ENCODE data around the gene ALDH3B2. TPM values are rescaled to one million over a fixed set of nuclear protein-coding genes. Genes with fewer than 3 reads are reported as not detected.
A peak's percentile ranks its signal among the peaks of the same experiment; 100 is the strongest.
"Not testable (repeated sequence)": the region's sequence is repeated elsewhere in the genome, so short reads cannot be mapped to it uniquely, and the experiment has no call there.

The ALDH3B2 gene
- total RNA-seq, 2 donors from 2014 or later, result not detected

DNA sequence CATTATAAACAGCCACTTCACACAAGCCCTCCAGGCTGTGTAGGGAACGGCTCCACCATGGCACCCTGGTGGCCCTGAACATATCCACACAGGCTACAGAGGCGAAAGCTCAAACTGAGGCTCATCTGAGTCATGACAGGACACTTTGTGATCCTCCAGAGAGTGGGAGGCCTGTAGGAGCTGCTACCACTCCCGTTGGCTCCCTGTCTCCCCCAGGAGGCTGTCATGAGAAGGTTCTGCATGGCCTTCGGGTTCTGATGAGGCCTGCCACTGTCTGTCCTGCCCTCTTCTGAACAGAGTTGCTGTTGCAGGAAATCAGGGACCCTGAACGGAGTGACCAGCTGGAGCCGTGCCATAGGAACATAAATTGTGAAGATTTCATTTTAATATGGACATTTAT, 23.8 kb upstream of the ALDH3B2 start:
- peak in 1 of 2 donors; percentile 66 for ATAC-seq
- H3K27ac Mint-ChIP-seq, result no peak overlapping the region
- peaks cover 7 to 11% of the 10 kb centered on the region in 2 donors for H3K27me3 Mint-ChIP-seq
- H3K9me3 Mint-ChIP-seq, result no peaks in the 10 kb centered on the region
- no peak overlapping the region for H3K4me3 Mint-ChIP-seq
- no peaks in the 10 kb centered on the region for H3K36me3 Mint-ChIP-seq
- no peaks in the 10 kb centered on the region for H3K4me1 Mint-ChIP-seq (ENCODE audit: low read depth in 2 of 2)
- DNase-seq (ENCODE audit: low spot score), result no peak

DNA sequence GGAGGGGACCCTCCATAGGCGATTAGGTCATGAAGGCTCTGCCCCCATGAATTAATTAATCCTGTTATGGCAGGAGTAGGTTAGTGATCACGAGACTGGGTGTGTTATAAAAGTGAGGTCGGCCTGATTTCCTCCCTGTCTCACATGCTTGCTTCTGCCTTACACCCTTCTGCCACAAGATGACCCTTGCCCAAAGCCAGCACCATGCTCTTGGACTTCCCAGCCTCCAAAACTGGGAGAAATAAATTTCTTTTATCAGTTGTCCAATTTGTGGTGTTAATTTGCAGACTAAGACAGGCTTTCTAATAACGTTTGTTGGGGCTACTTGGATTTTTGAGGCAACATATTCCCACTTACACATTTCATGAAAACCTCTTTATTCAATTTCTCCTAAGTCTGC, 23.4 kb upstream of the ALDH3B2 start:
- H3K36me3 Mint-ChIP-seq, result no peaks in the 10 kb centered on the region
- no peak overlapping the region for H3K4me3 Mint-ChIP-seq

DNA sequence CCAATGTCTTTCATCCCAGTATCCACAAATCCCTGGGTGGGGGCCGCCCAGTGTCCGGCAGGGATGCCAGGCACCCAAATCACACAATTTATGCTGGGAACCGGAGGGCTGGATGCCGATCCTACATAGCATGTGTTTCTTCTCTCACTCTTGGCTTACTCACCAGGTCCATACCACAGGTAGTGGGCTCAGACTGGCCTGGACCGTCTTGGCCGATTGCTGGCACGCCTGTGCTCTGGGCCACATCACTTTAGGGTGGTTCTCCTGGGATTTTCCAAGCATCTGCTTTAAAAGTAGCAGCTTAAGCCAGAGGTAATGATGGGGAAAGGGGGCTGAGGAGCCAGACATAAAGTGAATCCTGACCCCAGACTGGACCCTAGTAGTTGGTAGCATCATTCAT, 22.6 kb upstream of the ALDH3B2 start:
- no peak for ATAC-seq
- H3K27ac Mint-ChIP-seq, result no peak overlapping the region
- H3K4me3 Mint-ChIP-seq, result no peak overlapping the region
- H3K36me3 Mint-ChIP-seq, result no peaks in the 10 kb centered on the region
- H3K4me1 Mint-ChIP-seq (ENCODE audit: low read depth in 2 of 2), result no peaks in the 10 kb centered on the region
- DNase-seq (ENCODE audit: low spot score), result no peak
- no peaks in the 10 kb centered on the region for H3K9me3 Mint-ChIP-seq
- H3K27me3 Mint-ChIP-seq, result peaks cover 6 to 11% of the 10 kb centered on the region in 2 donors

More for the DNA sequence above, 23.4 kb upstream of the ALDH3B2 start:
- H3K27ac Mint-ChIP-seq, result no peak overlapping the region
- H3K4me1 Mint-ChIP-seq (ENCODE audit: low read depth in 2 of 2), result no peaks in the 10 kb centered on the region
- no peaks in the 10 kb centered on the region for H3K9me3 Mint-ChIP-seq
- ATAC-seq, result no peak
- no peak for DNase-seq (ENCODE audit: low spot score)
- H3K27me3 Mint-ChIP-seq, result peaks cover 5 to 11% of the 10 kb centered on the region in 2 donors

DNA sequence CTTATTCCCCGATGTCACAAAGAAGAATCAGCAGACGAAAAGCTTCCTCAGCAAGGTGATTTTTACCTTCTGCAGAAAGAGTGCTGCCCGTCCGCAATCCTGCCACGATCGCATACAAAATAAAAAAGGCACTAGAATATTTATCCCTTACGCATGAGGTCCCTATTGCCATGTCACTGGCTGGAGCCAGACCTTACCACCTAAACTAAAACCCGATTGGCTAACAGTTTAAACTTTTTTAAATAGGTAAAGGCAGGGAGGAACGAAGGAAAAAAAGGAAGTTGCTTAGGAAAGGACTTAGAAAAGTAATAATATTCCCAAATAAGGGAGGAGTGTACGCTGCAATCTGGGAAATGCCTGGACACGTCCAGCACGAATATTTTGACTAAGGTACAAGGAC, 21.2 kb upstream of the ALDH3B2 start:
- H3K4me3 Mint-ChIP-seq, result no peak overlapping the region
- DNase-seq (ENCODE audit: low spot score) (no peak), ATAC-seq (no peak)
- H3K36me3 Mint-ChIP-seq, result no peaks in the 10 kb centered on the region
- H3K27ac Mint-ChIP-seq, result no peak overlapping the region
- peaks cover 6 to 9% of the 10 kb centered on the region in 2 donors for H3K27me3 Mint-ChIP-seq
- no peaks in the 10 kb centered on the region for H3K9me3 Mint-ChIP-seq
- H3K4me1 Mint-ChIP-seq (ENCODE audit: low read depth in 2 of 2), result no peaks in the 10 kb centered on the region

DNA sequence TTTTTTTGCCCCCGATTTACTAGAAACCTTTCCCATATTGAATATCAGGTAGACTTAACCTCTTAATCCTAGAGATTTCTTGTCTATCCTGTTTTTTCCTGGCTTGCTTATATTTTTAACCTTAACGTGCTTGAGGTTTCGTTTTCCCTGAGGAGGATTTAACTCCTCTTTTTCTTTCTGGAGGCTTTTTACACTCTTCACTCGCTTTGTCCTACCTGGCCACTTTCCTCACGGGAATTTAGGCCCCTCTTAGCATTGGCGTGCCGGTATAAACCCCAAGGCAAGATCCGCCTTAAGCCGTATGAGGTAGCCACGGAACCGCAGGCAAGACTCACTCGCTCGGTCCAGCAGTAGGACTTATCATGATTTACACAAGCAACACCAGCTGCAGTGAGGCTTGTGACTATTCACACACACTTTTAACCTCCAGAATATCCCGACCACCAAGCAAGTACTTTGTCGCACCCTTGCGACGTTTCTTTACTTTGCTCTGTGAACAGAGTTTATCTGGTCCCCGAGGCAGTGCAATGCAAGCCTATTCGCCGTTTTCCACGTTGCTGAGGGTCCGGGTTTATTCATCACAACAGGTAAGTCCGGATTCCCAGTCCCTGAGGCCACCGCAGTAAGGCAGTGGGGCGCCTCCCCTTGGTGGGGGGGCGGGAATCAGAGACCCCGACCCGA, 20.6 kb upstream of the ALDH3B2 start:
- no peak overlapping the region for H3K27ac Mint-ChIP-seq
- no peak overlapping the region for H3K4me3 Mint-ChIP-seq
- no peaks in the 10 kb centered on the region for H3K36me3 Mint-ChIP-seq
- H3K27me3 Mint-ChIP-seq, result peaks cover 3 to 6% of the 10 kb centered on the region in 2 donors
- DNase-seq (ENCODE audit: low spot score) (no peak), ATAC-seq (no peak)
- no peaks in the 10 kb centered on the region for H3K9me3 Mint-ChIP-seq
- no peaks in the 10 kb centered on the region for H3K4me1 Mint-ChIP-seq (ENCODE audit: low read depth in 2 of 2)

DNA sequence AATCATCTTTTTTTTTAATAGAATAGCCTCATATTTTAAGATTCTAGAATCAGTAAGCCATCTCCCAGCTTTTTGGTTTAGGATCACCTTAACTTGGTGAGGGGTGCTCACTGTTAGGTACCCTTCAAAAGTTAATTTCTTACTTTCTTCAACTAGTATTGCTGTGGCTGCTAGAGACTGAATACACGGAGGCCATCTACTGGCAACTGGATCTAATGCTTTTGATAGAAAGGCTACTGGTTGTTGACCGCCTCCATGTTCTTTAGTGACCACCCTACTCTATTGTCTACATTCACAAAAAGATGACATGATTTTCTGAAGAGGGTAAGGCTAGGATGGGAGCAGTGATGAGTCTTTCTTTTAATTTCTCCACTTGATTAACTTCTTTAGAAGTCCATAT, 16.7 kb upstream of the ALDH3B2 start:
- Mint-ChIP-seq H3K4me1 (ENCODE audit: low read depth in 2 of 2) (peaks cover 8 to 10% of the 10 kb centered on the region in 2 donors), H3K9me3 (no peaks in the 10 kb centered on the region), H3K36me3 (no peaks in the 10 kb centered on the region), H3K27ac (no peak overlapping the region), H3K4me3 (no peak overlapping the region), H3K27me3 (peaks cover 10 to 14% of the 10 kb centered on the region in 2 donors)
- no peak for DNase-seq (ENCODE audit: low spot score)
- ATAC-seq, result no peak

DNA sequence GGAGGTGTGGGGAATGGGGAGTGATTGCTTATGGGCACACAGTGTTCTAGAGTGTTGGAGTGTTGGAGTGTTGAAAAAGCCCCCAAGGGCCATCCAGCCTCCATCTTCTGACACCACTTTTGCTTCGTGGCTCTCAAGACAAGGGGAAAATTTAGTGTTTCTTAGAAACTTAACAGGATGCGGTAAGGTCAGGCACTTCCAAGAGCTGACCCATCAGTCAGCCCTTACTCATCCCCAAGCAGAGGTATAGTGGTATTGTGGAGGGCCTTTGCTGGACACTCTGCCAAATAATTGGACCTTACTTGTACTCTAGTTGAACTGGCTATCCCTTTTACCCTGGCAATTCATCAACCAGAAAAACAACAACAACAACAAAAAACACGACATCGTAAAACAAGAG, 14.8 kb upstream of the ALDH3B2 start:
- ATAC-seq (peak; percentile 74 to 76), DNase-seq (ENCODE audit: low spot score) (no peak)
- H3K36me3 Mint-ChIP-seq, result no peaks in the 10 kb centered on the region
- peaks cover 14% of the 10 kb centered on the region in 2 donors for H3K27me3 Mint-ChIP-seq
- H3K4me3 Mint-ChIP-seq, result peak overlapping the region; percentile 49
- H3K27ac Mint-ChIP-seq, result peak overlapping the region; percentile 2 to 31
- no peaks in the 10 kb centered on the region for H3K9me3 Mint-ChIP-seq
- peaks cover 8 to 10% of the 10 kb centered on the region in 2 donors for H3K4me1 Mint-ChIP-seq (ENCODE audit: low read depth in 2 of 2)

DNA sequence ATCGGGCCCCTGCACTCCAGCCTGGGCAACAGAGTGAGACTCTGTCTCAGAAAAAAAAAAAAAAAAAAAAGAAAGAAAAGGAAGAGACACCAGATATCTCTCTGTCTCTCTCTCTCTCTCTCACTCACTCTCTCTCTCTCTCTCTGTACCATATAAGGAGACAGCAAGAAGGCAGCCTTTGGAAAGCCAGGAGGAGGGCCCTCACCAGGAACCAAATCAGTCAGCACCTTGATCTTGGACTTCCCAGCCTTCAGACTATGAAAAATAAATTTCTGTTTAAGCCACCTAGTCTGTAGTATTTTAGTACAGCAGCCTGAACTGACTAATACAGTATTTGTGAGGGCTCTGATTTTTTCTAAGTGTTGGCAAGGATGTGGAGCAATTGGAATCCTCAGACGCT, 13.6 kb upstream of the ALDH3B2 start:
- Mint-ChIP-seq H3K27me3 (peaks cover 14% of the 10 kb centered on the region in 2 donors), H3K4me1 (ENCODE audit: low read depth in 2 of 2) (peaks cover 8 to 10% of the 10 kb centered on the region in 2 donors), H3K4me3 (no peak overlapping the region), H3K27ac (no peak overlapping the region), H3K9me3 (no peaks in the 10 kb centered on the region), H3K36me3 (no peaks in the 10 kb centered on the region)
- DNase-seq (ENCODE audit: low spot score) (no peak), ATAC-seq (no peak)

DNA sequence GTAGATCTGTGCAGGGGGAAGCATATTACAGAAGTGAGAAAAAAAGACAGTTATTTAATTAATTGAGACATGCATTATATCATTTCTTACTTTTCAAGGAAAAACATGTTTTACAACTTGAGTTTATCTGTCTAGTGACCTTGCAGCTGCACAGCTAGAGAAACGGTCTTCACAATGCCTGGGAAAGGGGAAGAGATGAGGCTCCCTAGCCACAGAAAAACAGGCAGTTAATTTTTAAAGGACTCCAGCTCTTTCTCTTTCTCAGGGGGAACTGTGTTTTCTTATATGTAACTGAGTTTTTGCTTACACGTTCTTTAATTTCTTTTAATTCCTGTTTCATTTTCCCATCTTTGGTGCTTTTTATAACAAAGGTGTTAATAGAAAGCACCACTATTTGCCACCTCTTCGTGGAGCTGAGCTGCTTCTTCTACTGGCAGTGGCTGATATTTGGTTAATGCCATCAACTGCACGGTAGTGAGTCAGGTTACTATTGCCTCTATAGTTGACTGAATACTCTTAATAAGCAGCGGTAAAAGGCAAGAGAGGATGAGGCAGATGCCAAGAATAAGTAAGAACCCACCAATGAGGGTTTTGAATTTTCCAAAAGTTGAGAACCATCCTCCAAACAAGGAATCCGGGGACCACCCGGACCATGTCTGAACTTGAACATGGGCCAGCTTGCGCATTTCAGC, 11.4 kb upstream of the ALDH3B2 start:
- Mint-ChIP-seq H3K27me3 (peaks cover 11 to 14% of the 10 kb centered on the region in 2 donors), H3K4me1 (ENCODE audit: low read depth in 2 of 2) (peaks cover 10 to 12% of the 10 kb centered on the region in 2 donors)
- H3K9me3 Mint-ChIP-seq; H3K4me3 Mint-ChIP-seq; DNase-seq (ENCODE audit: low spot score); H3K36me3 Mint-ChIP-seq; ATAC-seq; H3K27ac Mint-ChIP-seq: not testable (repeated sequence)

DNA sequence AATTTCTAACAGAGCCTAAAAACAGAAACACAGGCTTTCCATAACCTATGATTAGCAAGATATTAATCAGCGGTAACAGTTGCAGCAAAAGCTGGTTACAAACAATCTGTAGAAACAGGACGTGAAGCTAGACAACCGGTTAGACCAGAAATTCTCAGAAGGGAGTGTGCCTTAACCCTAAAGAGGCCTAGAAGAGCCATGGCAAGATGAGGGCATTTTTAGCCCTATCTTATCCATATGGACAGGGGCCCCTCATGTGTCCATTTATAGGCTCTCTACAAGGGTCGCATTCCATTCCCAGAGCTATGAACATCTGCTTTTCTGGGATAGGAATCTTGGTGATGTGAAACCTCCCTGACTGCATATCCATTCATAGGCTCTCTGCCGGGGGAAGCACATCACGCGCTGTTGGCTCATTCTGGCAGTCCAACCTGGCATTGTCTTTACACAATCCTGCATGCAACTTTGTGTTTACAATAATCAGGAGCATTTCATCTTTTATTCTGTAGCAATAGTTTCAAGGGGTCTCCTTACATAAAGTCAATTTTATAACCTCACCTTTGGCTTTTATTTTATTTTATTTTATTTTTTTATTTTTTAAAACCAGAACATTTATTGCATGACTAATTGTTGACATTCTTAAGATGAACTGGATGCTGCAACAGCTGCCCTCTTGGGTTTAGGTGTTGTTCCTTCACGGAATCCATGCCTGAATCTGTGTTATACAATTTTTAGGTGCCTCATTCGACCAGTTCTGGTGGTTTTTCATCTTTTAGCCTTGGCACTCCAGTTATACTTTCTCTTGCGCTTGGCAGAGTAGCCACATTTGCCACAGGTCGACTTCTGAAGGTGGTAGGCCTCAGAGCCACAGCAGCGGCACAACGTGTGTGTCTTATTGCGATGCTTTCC, 8.0 kb upstream of the ALDH3B2 start:
- H3K9me3 Mint-ChIP-seq; DNase-seq (ENCODE audit: low spot score); H3K27ac Mint-ChIP-seq; H3K4me3 Mint-ChIP-seq; H3K27me3 Mint-ChIP-seq; H3K36me3 Mint-ChIP-seq; ATAC-seq; H3K4me1 Mint-ChIP-seq (ENCODE audit: low read depth in 2 of 2): not testable (repeated sequence)

DNA sequence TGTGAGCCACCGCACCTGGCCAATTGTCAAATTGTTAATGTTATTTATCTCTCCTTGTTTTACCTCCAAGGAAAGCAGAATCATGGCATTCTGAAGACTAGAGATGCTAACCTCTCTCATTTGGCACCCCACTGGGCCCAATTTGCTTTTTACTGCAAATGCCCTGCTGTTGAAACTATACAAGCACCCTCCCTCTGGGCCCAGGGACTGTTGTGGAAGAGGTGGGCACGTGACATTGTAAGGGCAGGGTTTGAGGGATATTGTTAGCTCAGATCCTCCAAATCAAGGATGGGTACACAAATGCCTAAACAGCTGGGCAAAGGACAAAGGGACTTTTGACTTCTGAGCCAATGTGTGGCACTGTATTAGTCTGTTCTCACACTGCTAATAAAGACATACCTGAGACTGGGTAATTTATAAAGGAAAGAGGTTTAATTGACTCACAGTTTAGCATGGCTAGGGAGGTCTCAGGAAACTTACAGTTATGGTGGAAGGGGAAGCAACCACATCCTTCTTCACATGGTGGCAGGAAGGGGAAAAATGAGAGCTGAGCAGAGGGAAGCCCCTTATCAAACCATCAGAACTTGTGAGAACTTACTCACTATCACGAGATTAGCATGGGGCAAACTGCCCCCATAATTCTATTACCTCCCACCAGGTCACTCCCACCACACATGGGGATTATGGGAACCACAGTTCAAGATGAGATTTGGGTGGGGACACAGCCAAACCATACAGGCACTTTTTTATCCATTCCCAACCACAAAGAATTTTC, 6.5 kb upstream of the ALDH3B2 start:
- Mint-ChIP-seq H3K27me3 (peaks cover 19% of the 10 kb centered on the region in 2 donors), H3K4me1 (ENCODE audit: low read depth in 2 of 2) (peaks cover 0 to 3% of the 10 kb centered on the region in 2 donors), H3K27ac (peak overlapping the region in 1 of 2 donors; percentile 5), H3K4me3 (no peak overlapping the region), H3K36me3 (no peaks in the 10 kb centered on the region), H3K9me3 (no peaks in the 10 kb centered on the region)
- no peak for ATAC-seq
- no peak for DNase-seq (ENCODE audit: low spot score)

DNA sequence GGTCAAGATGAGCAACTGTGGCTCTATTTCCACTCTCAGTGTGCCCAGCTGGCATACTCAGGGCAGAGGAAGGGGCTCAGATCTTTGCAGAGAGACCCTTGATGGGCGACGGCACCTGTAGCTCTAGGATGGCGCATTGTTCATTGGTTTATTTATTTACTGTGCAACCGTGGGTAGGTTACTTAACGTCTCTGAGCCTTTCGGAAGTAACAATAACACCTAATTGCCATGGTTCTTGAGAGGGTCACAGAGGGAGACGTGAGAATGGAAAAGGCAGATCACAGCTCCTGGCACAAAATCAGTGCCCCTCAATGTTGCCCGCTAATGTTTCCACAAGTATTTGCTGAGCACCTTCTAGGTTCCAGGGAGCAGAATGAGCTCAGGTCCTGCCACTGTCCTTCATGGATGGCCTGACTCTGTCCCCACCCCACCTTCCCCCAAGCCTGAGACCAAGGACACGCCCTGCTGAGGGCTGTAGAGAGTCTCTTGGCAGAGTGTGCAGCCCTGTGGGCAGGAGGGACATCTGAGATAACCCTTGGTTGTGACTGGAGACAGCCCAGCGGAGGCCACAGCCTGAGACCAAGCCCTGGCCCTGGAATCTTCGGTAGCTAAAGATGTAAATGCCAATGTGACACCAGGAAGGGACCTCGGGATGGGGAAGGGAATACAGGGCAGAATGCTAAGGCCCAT, 780 bp upstream of the ALDH3B2 start:
- ATAC-seq, result no peak
- DNase-seq (ENCODE audit: low spot score), result no peak
- no peak overlapping the region for H3K27ac Mint-ChIP-seq

DNA sequence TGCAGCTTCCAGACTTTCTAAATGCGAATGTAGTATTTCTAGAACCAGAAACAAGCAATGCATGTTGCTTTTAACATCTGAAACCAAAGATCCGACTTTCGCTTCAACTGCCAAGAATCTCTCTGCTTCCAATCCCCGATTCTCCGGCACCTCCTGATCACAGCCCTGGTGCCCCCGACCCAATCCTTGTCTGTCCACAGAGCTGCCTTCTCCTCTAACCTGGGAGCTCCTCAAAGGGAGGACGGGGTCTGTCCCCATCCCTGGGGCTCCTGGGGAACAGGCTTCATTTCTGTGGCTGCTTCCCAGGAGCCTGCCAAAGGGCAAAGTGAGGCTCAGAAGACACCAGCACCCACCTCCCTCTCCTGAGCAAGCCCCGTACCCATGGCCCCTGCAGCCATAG, 521 bp downstream of the ALDH3B2 start:
- Mint-ChIP-seq H3K9me3 (no peaks in the 10 kb centered on the region), H3K4me1 (ENCODE audit: low read depth in 2 of 2) (no peaks in the 10 kb centered on the region), H3K4me3 (no peak overlapping the region), H3K27ac (no peak overlapping the region), H3K36me3 (no peaks in the 10 kb centered on the region), H3K27me3 (peaks cover 15 to 19% of the 10 kb centered on the region in 2 donors)
- DNase-seq (ENCODE audit: low spot score) (no peak), ATAC-seq (no peak)

More for the DNA sequence above, 780 bp upstream of the ALDH3B2 start:
- Mint-ChIP-seq H3K27me3 (peaks cover 15 to 19% of the 10 kb centered on the region in 2 donors), H3K4me3 (no peak overlapping the region), H3K36me3 (no peaks in the 10 kb centered on the region), H3K9me3 (no peaks in the 10 kb centered on the region), H3K4me1 (ENCODE audit: low read depth in 2 of 2) (no peaks in the 10 kb centered on the region)

All from natural killer cell treated with Interleukin-12 subunit alpha and Interleukin-12 subunit beta and Interleukin-15 and Interleukin-18, amount 100 ng/mL, for 72 hours (primary cell).